Endodermal cell (in vitro differentiated cells): ENCODE results near the gene FYB2. TPM values are rescaled to one million over a fixed set of nuclear protein-coding genes. Genes with fewer than 3 reads are reported as not detected.

ENCODE experiments used
- DNase-seq: peaks from one replicate; pipeline ENCODE4 v3.0.0-alpha.2; 2017
- H3K27ac ChIP-seq: 2 replicates; pipeline ENCODE4 v1.5.1; 2013; ENCODE audit warnings: mild to moderate bottlenecking, low read depth, low read length, moderate library complexity
- H3K27me3 ChIP-seq: 2 replicates; pipeline ENCODE4 v1.6.1; 2013; ENCODE audit warnings: mild to moderate bottlenecking, low read length, moderate library complexity; ENCODE audit not compliant: insufficient read depth, control insufficient read depth, poor library complexity, severe bottlenecking
- H3K36me3 ChIP-seq: 2 replicates; pipeline ENCODE4 v1.7.0; 2013; ENCODE audit warnings: mild to moderate bottlenecking, low read length, moderate library complexity; ENCODE audit not compliant: control insufficient read depth, insufficient read depth
- H3K4me1 ChIP-seq: one replicate; pipeline ENCODE4 v1.7.0; 2013; ENCODE audit warnings: low read length; ENCODE audit not compliant: control insufficient read depth, insufficient read depth
- H3K4me3 ChIP-seq: 2 replicates; pipeline ENCODE4 v1.5.1; 2013; ENCODE audit warnings: mild to moderate bottlenecking, low read length, moderate library complexity
- H3K9ac ChIP-seq: 2 replicates; pipeline ENCODE4 v1.6.1; 2013; ENCODE audit warnings: mild to moderate bottlenecking, low read length, moderate library complexity; ENCODE audit not compliant: poor library complexity, severe bottlenecking; ENCODE audit errors: extremely low read depth
- H3K9me3 ChIP-seq: 2 replicates; pipeline ENCODE4 v1.6.1; 2013; ENCODE audit warnings: mild to moderate bottlenecking, low read length, moderate library complexity; ENCODE audit not compliant: control insufficient read depth
- H3K27ac Mint-ChIP-seq: 2 replicates; pipeline ENCODE4 v1.8.0; 2020; ENCODE audit warnings: mixed read lengths
- H3K27me3 Mint-ChIP-seq: 2 replicates; pipeline ENCODE4 v1.8.0; 2021; ENCODE audit warnings: mild to moderate bottlenecking, mixed read lengths; ENCODE audit not compliant: insufficient read depth
- H3K36me3 Mint-ChIP-seq: 2 replicates; pipeline ENCODE4 v1.8.0; 2020; ENCODE audit warnings: low read depth, mixed read lengths
- H3K4me1 Mint-ChIP-seq: 2 replicates; pipeline ENCODE4 v1.8.0; 2020; ENCODE audit warnings: mixed read lengths
- H3K4me3 Mint-ChIP-seq: 2 replicates; pipeline ENCODE4 v1.8.0; 2020; ENCODE audit warnings: mild to moderate bottlenecking, moderate library complexity, mixed read lengths
- H3K9me3 Mint-ChIP-seq: 2 replicates; pipeline ENCODE4 v1.8.0; 2020; ENCODE audit warnings: mild to moderate bottlenecking, mixed read lengths
- CTCF ChIP-seq: fragments of 200-600 bp; sonication (generic); conservative IDR thresholded peaks from 2 replicates; pipeline ENCODE4 v1.5.0; 2021; ENCODE audit warnings: antibody characterized with exemption, mild to moderate bottlenecking
- WGBS, 2 experiments: methylation state at CpG; one replicate each; pipeline versions ENCODE4 v1.1.5 to v1.1.7; 2013; ENCODE audit warnings: missing lambda C conversion rate in 2 of 2, mixed read lengths in 1 of 2; ENCODE audit not compliant: insufficient coverage in 1 of 2, insufficient read length in 1 of 2; 5-methylcytosine and 5-hydroxymethylcytosine counted together
- total RNA-seq, 2 donors: library from RNA; stranded (reverse); fragmentation: NEBNext Ultra II Directional in 1 of 2; extraction: Animal tissue kit (Norgen Biotek cat#: 25700) in 1 of 2; gene quantifications; 2 replicates in 1 of 2; 3 replicates in 1 of 2; pipeline ENCODE4 v1.2.1, GENCODE V29; 2021

FYB2 gene
- total RNA-seq, 2 donors from 2014 or later: 8.2 to 12.0 TPM

- Histone ChIP-seq H3K36me3 (no peaks in the 10 kb centered on the region), H3K4me1 (no peaks in the 10 kb centered on the region)
Measured at GRCh38 chr1:56675763-56676162, 143.4 kb downstream of the FYB2 start.

GRCh38 chr1:56672579-56672978 is 146.6 kb downstream of the FYB2 start:
- WGBS, 2 experiments: 92 to 100% methylated on average over 1 of the region's 1 CpG
- no peaks in the 10 kb centered on the region for H3K9me3 Mint-ChIP-seq
- H3K4me3 Mint-ChIP-seq: no peak overlapping the region
- Histone ChIP-seq H3K36me3 (no peaks in the 10 kb centered on the region), H3K4me3 (no peak overlapping the region), H3K9me3 (no peaks in the 10 kb centered on the region), H3K27ac (no peak overlapping the region), H3K9ac (no peak overlapping the region), H3K4me1 (no peaks in the 10 kb centered on the region), H3K27me3 (no peaks in the 10 kb centered on the region)
- no peak for DNase-seq
- H3K27ac Mint-ChIP-seq: no peak overlapping the region
- no peaks in the 10 kb centered on the region for H3K27me3 Mint-ChIP-seq
- H3K36me3 Mint-ChIP-seq: no peaks in the 10 kb centered on the region
- no peaks in the 10 kb centered on the region for H3K4me1 Mint-ChIP-seq
- TF ChIP-seq CTCF: no peak

More at GRCh38 chr1:56675763-56676162, 143.4 kb downstream of the FYB2 start:
- Mint-ChIP-seq H3K27me3 (no peaks in the 10 kb centered on the region), H3K9me3 (peaks cover 3% of the 10 kb centered on the region), H3K4me3 (no peak overlapping the region), H3K27ac (no peak overlapping the region), H3K36me3 (peaks cover 4% of the 10 kb centered on the region), H3K4me1 (no peaks in the 10 kb centered on the region)
- Histone ChIP-seq H3K27ac (no peak overlapping the region), H3K27me3 (no peaks in the 10 kb centered on the region), H3K9me3 (no peaks in the 10 kb centered on the region), H3K4me3 (no peak overlapping the region), H3K9ac (no peak overlapping the region)
- DNase-seq: no peak
- no peak for TF ChIP-seq CTCF

- H3K27me3 Mint-ChIP-seq: no peaks in the 10 kb centered on the region
- no peaks in the 10 kb centered on the region for H3K36me3 Mint-ChIP-seq
- 90 to 100% methylated on average over 2 of the region's 2 CpGs for WGBS, 2 experiments
- H3K4me3 ChIP-seq: no peak overlapping the region
- H3K9me3 ChIP-seq: no peaks in the 10 kb centered on the region
- no peaks in the 10 kb centered on the region for H3K27me3 ChIP-seq
- TF ChIP-seq CTCF: no peak
- no peaks in the 10 kb centered on the region for H3K4me1 ChIP-seq
- H3K9ac ChIP-seq: no peak overlapping the region
- no peaks in the 10 kb centered on the region for H3K36me3 ChIP-seq
- no peak overlapping the region for H3K27ac ChIP-seq
- no peak overlapping the region for H3K4me3 Mint-ChIP-seq
- no peak overlapping the region for H3K27ac Mint-ChIP-seq
- no peaks in the 10 kb centered on the region for H3K9me3 Mint-ChIP-seq
- no peaks in the 10 kb centered on the region for H3K4me1 Mint-ChIP-seq
- no peak for DNase-seq
Measured at GRCh38 chr1:56671542-56671941, 147.7 kb downstream of the FYB2 start.
